Liver (tissue), 9 donors: ENCODE data around the gene CREM. TPM values are rescaled to one million over a fixed set of nuclear protein-coding genes. Genes with fewer than 3 reads are reported as not detected.

Experiments
- DNase-seq: peaks from one replicate; pipeline ENCODE4 v3.0.0-alpha.2; 2017; ENCODE audit warnings: low spot score
- H3K27ac ChIP-seq, 2 donors: one replicate each; pipeline ENCODE4 v1.7.0; 2013; ENCODE audit warnings: inconsistent platforms in 2 of 2, low read length in 2 of 2, control low read depth in 1 of 2, low read depth in 1 of 2, mild to moderate bottlenecking in 1 of 2
- H3K27me3 ChIP-seq, 4 donors: one replicate each; pipeline versions ENCODE4 v1.6.1 to v1.7.0; 2013; ENCODE audit warnings: low read length in 3 of 4, inconsistent platforms in 1 of 4, mild to moderate bottlenecking in 1 of 4, moderate library complexity in 1 of 4; ENCODE audit not compliant: control insufficient read depth in 4 of 4, insufficient read depth in 4 of 4
- H3K36me3 ChIP-seq, 4 donors: one replicate each; pipeline versions ENCODE4 v1.6.1 to v1.7.0; 2013; ENCODE audit warnings: low read length in 3 of 4, mild to moderate bottlenecking in 3 of 4, low read depth in 1 of 4, moderate library complexity in 1 of 4; ENCODE audit not compliant: control insufficient read depth in 4 of 4, insufficient read depth in 3 of 4
- H3K4me1 ChIP-seq, 4 donors: one replicate each; pipeline versions ENCODE4 v1.6.1 to v1.7.0; 2013; ENCODE audit warnings: low read length in 3 of 4, mild to moderate bottlenecking in 3 of 4, moderate library complexity in 1 of 4; ENCODE audit not compliant: control insufficient read depth in 4 of 4, insufficient read depth in 4 of 4
- H3K4me3 ChIP-seq, 3 donors: one replicate each; pipeline versions ENCODE4 v1.6.1 to v1.7.0; 2013; ENCODE audit warnings: low read length in 3 of 3, control low read depth in 1 of 3, low read depth in 1 of 3, mild to moderate bottlenecking in 1 of 3
- H3K9ac ChIP-seq, 2 donors: one replicate each; pipeline ENCODE4 v1.7.0; 2013; ENCODE audit warnings: low read length in 2 of 2, mild to moderate bottlenecking in 2 of 2, moderate library complexity in 2 of 2, control low read depth in 1 of 2, low read depth in 1 of 2
- H3K9me3 ChIP-seq, 4 donors: one replicate each; pipeline versions ENCODE4 v1.6.1 to v1.7.0; 2013; ENCODE audit warnings: low read length in 3 of 4; ENCODE audit not compliant: control insufficient read depth in 4 of 4
- CTCF ChIP-seq: fragments of 150-350 bp; IDR thresholded peaks from 2 replicates; pipeline ENCODE4 v1.5.1; 2017; ENCODE audit warnings: improper control_type of control experiment, low read depth, low read length; ENCODE audit not compliant: missing input control
- EGR1 ChIP-seq, 2 donors: IDR thresholded peaks; 2 replicates each; pipeline ENCODE4 v1.6.1; 2016 to 2018; ENCODE audit warnings: antibody characterized with exemption in 2 of 2, low read depth in 2 of 2
- FOXA1 ChIP-seq: IDR thresholded peaks from 2 replicates; pipeline ENCODE4 v1.6.1; 2016; ENCODE audit warnings: antibody characterized with exemption
- FOXA2 ChIP-seq: IDR thresholded peaks from 2 replicates; pipeline ENCODE4 v1.6.1; 2016; ENCODE audit warnings: antibody characterized with exemption
- GABPA ChIP-seq, 2 donors: IDR thresholded peaks in 1 of 2; conservative IDR thresholded peaks in 1 of 2; 2 replicates each; pipeline ENCODE4 v1.6.1; 2016; ENCODE audit warnings: antibody characterized with exemption in 2 of 2, mild to moderate bottlenecking in 1 of 2, moderate library complexity in 1 of 2
- HNF4A ChIP-seq, 2 donors: conservative IDR thresholded peaks; 2 replicates each; pipeline ENCODE4 v1.6.1; 2016; ENCODE audit warnings: antibody characterized with exemption in 2 of 2, mild to moderate bottlenecking in 2 of 2
- HNF4G ChIP-seq: IDR thresholded peaks from 2 replicates; pipeline ENCODE4 v1.6.1; 2016; ENCODE audit warnings: antibody characterized with exemption
- JUND ChIP-seq, 2 donors: IDR thresholded peaks; 2 replicates each; pipeline ENCODE4 v1.6.1; 2016; ENCODE audit warnings: antibody characterized with exemption in 2 of 2
- MAX ChIP-seq: IDR thresholded peaks from 2 replicates; pipeline ENCODE4 v1.6.1; 2016; ENCODE audit warnings: antibody characterized with exemption
- NR2F2 ChIP-seq: IDR thresholded peaks from 2 replicates; pipeline ENCODE4 v1.6.1; 2016; ENCODE audit warnings: antibody characterized with exemption
- RAD21 ChIP-seq, 2 donors: IDR thresholded peaks; 2 replicates each; pipeline ENCODE4 v1.6.1; 2016; ENCODE audit warnings: antibody characterized with exemption in 2 of 2, mild to moderate bottlenecking in 2 of 2
- REST ChIP-seq: IDR thresholded peaks from 2 replicates; pipeline ENCODE4 v1.6.1; 2016; ENCODE audit warnings: antibody characterized with exemption, mild to moderate bottlenecking
- RXRA ChIP-seq, 2 donors: IDR thresholded peaks; 2 replicates each; pipeline ENCODE4 v1.6.1; 2017 to 2018; ENCODE audit warnings: antibody characterized with exemption in 2 of 2, mild to moderate bottlenecking in 1 of 2
- SP1 ChIP-seq: IDR thresholded peaks from 2 replicates; pipeline ENCODE4 v1.6.1; 2018; ENCODE audit warnings: antibody characterized with exemption, mild to moderate bottlenecking
- TAF1 ChIP-seq: conservative IDR thresholded peaks from 2 replicates; pipeline ENCODE4 v1.6.1; 2016; ENCODE audit warnings: antibody characterized with exemption, mild to moderate bottlenecking
- YY1 ChIP-seq: IDR thresholded peaks from 2 replicates; pipeline ENCODE4 v1.6.1; 2016; ENCODE audit warnings: antibody characterized with exemption, mild to moderate bottlenecking
- ZBTB33 ChIP-seq: IDR thresholded peaks from 2 replicates; pipeline ENCODE4 v1.6.1; 2016; ENCODE audit warnings: antibody characterized with exemption
- WGBS: extraction: QIAGEN DNeasy Blood & Tissue Kit; methylation state at CpG from one replicate; pipeline ENCODE4 v1.1.7; 2013; 5-methylcytosine and 5-hydroxymethylcytosine counted together
- polyA plus RNA-seq, 2 donors: library from polyadenylated mRNA; stranded (reverse) in 1 of 2; unstranded in 1 of 2; fragments of 200-250 nt in 1 of 2; fragments of >200 nt in 1 of 2; fragmentation: Nextera tagmentation in 1 of 2; extraction: Ambion mirVana in 1 of 2; gene quantifications; one replicate each; pipeline versions ENCODE4 v1.2.1 to v1.2.3, GENCODE V29; 2013 to 2015
- total RNA-seq, 2 donors: library from RNA; depleted of rRNA; stranded (reverse); fragments of >200 nt; gene quantifications; one replicate each; pipeline ENCODE4 v1.2.3, GENCODE V29; 2014
- TF ChIP-seq, protein P1 (sequence below): IDR thresholded peaks from 2 replicates; pipeline ENCODE4 v1.6.1; 2016; ENCODE audit warnings: antibody characterized with exemption
- donor health status: healthy.
- donor health status: healthy.
- donor health status: healthy.
- donor health status: healthy.
- donor health status: healthy.

Gene CREM
- total and polyA plus RNA-seq, 4 donors = 14.8 to 25.5 (median 22.2) TPM

- Histone ChIP-seq H3K36me3 (no peaks in the 10 kb centered on the region), H3K27ac (no peak overlapping the region), H3K27me3 (no peaks in the 10 kb centered on the region), H3K4me3 (no peak overlapping the region), H3K9ac (no peak overlapping the region), H3K4me1 (no peaks in the 10 kb centered on the region), H3K9me3 (no peaks in the 10 kb centered on the region)
- DNase-seq = no peak
- WGBS = 84% methylated on average over 1 of the region's 1 CpG
- no peak for TF ChIP-seq HNF4A (conservative IDR thresholded peaks at IDR 0.05)
- no peak for TF ChIP-seq FOXA2
- TF ChIP-seq YY1 = no peak
- no peak for TF ChIP-seq JUND (IDR thresholded peaks at IDR 0.05)
- no peak for TF ChIP-seq RAD21 (IDR thresholded peaks at IDR 0.05)
- no peak for TF ChIP-seq TAF1
- TF ChIP-seq, protein P1, sequence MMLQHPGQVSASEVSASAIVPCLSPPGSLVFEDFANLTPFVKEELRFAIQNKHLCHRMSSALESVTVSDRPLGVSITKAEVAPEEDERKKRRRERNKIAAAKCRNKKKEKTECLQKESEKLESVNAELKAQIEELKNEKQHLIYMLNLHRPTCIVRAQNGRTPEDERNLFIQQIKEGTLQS = no peak
- no peak for TF ChIP-seq FOXA1
- TF ChIP-seq MAX = no peak
- no peak for TF ChIP-seq RXRA (IDR thresholded peaks at IDR 0.05)
- no peak for TF ChIP-seq HNF4G
- TF ChIP-seq NR2F2 = no peak
- TF ChIP-seq EGR1 (IDR thresholded peaks at IDR 0.05; ENCODE audit: low read depth in 2 of 2) = no peak
These were observed 29.1 kb upstream of the CREM start for GRCh38 chr10:35097510-35097909.

- Histone ChIP-seq H3K27ac (no peak overlapping the region), H3K9ac (no peak overlapping the region), H3K4me1 (no peaks in the 10 kb centered on the region), H3K36me3 (no peaks in the 10 kb centered on the region), H3K4me3 (no peak overlapping the region), H3K9me3 (no peaks in the 10 kb centered on the region), H3K27me3 (no peaks in the 10 kb centered on the region)
- TF ChIP-seq RAD21 (IDR thresholded peaks at IDR 0.05) (no peak), FOXA2 (no peak), TAF1 (no peak), REST (no peak), SP1 (no peak), NR2F2 (no peak), GABPA (IDR thresholded peaks at IDR 0.05 in 1 of 2, conservative IDR thresholded peaks at IDR 0.05 in 1 of 2) (no peak), CTCF (no peak), ZBTB33 (no peak), EGR1 (IDR thresholded peaks at IDR 0.05; ENCODE audit: low read depth in 2 of 2) (no peak), HNF4G (no peak), YY1 (no peak), JUND (IDR thresholded peaks at IDR 0.05) (no peak), FOXA1 (no peak)
- TF ChIP-seq, protein P1 = no peak
- WGBS = 72% methylated on average over 7 of the region's 7 CpGs
- DNase-seq = no peak
These were observed 22.8 kb upstream of the CREM start for GRCh38 chr10:35103882-35104281.
